ENCODE data around the gene TRDMT1.

TRDMT1 gene

DNA sequence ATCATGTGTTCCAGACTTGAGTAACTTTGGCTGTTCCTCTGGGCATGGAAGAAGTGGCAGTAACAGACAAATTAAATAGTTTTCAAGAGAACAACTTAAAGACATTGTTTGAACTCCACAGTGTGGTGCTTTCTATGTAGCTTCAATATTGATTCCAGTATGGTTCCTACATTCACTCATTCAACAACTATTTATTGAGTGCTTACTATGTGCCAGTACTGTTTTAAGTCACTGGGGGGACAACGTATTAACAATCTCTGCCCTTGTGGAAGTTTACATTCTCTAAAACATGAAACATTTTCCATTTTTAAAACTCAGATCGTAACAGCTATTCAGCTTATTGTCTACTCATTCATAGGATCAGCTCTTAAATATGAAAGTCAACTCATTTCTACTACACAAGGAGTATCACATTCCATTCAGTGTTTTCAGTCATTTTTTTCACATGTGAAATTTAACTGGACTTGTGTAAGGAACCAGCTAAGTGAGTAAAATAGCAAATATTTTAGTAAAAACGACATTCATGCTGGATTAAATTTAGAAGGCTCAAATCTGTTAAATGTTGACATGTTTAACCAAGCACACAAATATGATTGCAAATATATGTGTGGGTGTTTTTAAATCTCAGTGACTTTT, 58.3 kb downstream of the TRDMT1 start:
- H3K9ac ChIP-seq (ENCODE audit: low read length), result no peak overlapping the region
- H3K27ac ChIP-seq (ENCODE audit: low read depth, low read length), result no peak overlapping the region
- no peaks in the 10 kb centered on the region for H3K9me3 ChIP-seq (ENCODE audit: low read length)
- H3K4me1 ChIP-seq (ENCODE audit: insufficient read depth, low read length), result no peaks in the 10 kb centered on the region
- no peaks in the 10 kb centered on the region for H3K36me3 ChIP-seq (ENCODE audit: insufficient read depth, low read length)
- H3K4me3 ChIP-seq (ENCODE audit: low read depth in 1 of 2, low read length in 2 of 2), result no peak overlapping the region
- no peaks in the 10 kb centered on the region for H3K27me3 ChIP-seq (ENCODE audit: control insufficient read depth in 1 of 2, insufficient read depth in 2 of 2, low read length in 2 of 2)

DNA sequence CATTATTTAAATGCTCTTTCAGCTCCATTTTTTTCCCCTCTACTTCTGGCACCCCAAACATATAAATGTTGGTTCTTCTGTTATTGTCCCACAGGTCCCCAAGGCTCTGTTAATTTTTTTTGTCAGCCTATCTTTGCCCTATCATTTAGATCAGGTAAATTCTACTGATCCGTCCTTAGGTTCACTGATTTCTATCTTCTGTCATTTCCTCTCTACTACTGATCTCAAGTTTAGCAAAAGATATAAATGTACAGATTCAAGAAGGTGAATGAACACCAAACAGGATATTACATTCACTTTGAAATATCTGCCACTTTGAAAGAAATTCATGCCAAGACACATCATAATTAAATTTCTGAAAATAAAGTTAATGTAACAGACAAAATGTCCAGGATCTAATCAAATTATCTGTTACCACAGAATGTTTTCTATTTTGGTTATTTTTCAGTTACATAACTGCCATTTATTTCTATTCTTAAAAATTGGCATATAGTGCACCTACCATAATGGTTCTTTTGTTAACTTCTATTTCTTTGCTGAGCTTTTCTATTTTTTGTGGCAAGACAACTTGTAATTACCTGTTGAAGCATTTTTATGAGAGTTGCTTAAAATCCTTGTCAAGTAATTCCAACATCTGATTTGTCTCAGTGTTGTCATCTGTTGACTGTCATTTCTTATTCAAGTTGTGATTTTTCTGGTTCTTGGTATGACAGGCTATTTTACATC, 59.8 kb downstream of the TRDMT1 start:
- Histone ChIP-seq H3K36me3 (ENCODE audit: insufficient read depth, low read length) (no peaks in the 10 kb centered on the region), H3K27ac (ENCODE audit: low read depth, low read length) (no peak overlapping the region), H3K9ac (ENCODE audit: low read length) (no peak overlapping the region), H3K27me3 (ENCODE audit: control insufficient read depth in 1 of 2, insufficient read depth in 2 of 2, low read length in 2 of 2) (no peaks in the 10 kb centered on the region), H3K9me3 (ENCODE audit: low read length) (no peaks in the 10 kb centered on the region), H3K4me3 (ENCODE audit: low read depth in 1 of 2, low read length in 2 of 2) (no peak overlapping the region), H3K4me1 (ENCODE audit: insufficient read depth, low read length) (no peaks in the 10 kb centered on the region)

DNA sequence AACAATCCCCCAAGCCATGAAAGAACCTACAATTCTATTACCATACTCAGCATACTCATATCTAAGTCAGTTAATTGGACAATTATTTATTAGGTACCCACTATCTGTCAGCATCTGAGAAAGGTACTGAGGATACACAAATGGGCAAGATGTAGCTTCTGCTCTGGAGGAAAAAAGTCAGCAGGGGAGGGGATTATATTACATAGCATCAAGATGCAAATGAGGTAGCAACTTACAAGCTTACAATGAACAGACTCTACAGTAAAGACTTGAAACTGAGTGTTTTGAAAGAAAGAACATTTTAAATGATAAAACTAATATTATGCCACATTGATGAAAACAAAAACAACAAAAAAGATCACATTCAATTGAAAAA, 61.1 kb downstream of the TRDMT1 start:
- Histone ChIP-seq H3K36me3 (ENCODE audit: insufficient read depth, low read length) (no peaks in the 10 kb centered on the region), H3K27me3 (ENCODE audit: control insufficient read depth in 1 of 2, insufficient read depth in 2 of 2, low read length in 2 of 2) (no peaks in the 10 kb centered on the region), H3K4me1 (ENCODE audit: insufficient read depth, low read length) (no peaks in the 10 kb centered on the region), H3K27ac (ENCODE audit: low read depth, low read length) (no peak overlapping the region), H3K9ac (ENCODE audit: low read length) (no peak overlapping the region), H3K9me3 (ENCODE audit: low read length) (no peaks in the 10 kb centered on the region), H3K4me3 (ENCODE audit: low read depth in 1 of 2, low read length in 2 of 2) (no peak overlapping the region)

DNA sequence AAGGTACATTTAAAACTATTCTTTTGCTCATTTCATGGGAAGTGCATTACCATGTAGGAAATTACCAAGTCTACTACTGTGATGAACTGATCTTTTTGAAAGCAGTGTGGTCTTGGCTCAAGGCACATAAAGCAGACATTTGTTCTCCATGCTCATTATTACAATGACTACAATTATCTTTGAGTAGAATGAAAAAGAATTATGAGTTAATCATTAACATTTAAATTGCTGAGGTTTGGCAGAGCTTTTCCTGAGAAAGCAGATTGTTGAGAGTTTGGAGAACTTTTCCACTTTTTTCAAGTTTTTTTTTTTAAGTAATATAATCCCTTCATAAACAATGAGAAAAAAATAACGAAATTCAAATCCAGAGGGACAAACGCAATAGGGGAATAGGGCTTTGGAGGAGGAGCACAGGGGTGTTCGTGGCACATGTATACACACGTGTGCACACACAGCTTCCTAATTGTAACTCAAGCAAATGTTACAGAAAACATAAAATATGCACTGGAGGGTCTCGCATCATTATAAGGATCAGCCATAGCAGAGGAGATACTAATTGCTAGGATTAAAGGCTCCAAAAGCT, 62.9 kb downstream of the TRDMT1 start:
- H3K36me3 ChIP-seq (ENCODE audit: insufficient read depth, low read length), result no peaks in the 10 kb centered on the region
- no peaks in the 10 kb centered on the region for H3K4me1 ChIP-seq (ENCODE audit: insufficient read depth, low read length)
- no peak overlapping the region for H3K4me3 ChIP-seq (ENCODE audit: low read depth in 1 of 2, low read length in 2 of 2)
- H3K9me3 ChIP-seq (ENCODE audit: low read length), result no peaks in the 10 kb centered on the region
- no peak overlapping the region for H3K27ac ChIP-seq (ENCODE audit: low read depth, low read length)
- H3K9ac ChIP-seq (ENCODE audit: low read length), result no peak overlapping the region
- H3K27me3 ChIP-seq (ENCODE audit: control insufficient read depth in 1 of 2, insufficient read depth in 2 of 2, low read length in 2 of 2), result no peaks in the 10 kb centered on the region

DNA sequence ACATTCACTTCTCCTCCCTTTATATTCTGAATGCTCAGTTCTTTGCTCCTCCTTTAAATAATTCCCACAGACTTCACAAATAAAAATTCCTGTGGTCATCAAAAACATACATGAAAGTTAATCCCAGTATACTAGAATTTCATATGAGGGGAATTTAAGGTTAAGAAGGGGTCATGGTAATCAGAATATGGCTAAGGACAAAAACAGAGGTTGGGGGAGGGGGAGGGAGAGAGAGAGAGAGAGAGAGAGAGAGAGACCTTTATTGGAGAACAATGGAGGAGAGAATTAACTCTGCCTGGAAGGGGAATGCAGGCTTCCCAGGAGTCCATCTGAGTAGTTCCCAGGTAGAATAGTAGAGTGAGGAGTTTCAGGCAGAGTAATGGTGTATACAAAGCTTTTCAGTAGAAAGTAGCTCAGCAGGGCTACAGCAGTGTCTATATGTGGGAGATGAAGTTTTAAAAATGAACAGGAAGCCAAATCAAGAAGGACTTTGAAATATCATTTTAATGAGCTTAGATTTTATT, 66.7 kb downstream of the TRDMT1 start:
- Histone ChIP-seq H3K9ac (ENCODE audit: low read length) (no peak overlapping the region), H3K27me3 (ENCODE audit: control insufficient read depth in 1 of 2, insufficient read depth in 2 of 2, low read length in 2 of 2) (no peaks in the 10 kb centered on the region), H3K27ac (ENCODE audit: low read depth, low read length) (no peak overlapping the region), H3K36me3 (ENCODE audit: insufficient read depth, low read length) (no peaks in the 10 kb centered on the region), H3K9me3 (ENCODE audit: low read length) (no peaks in the 10 kb centered on the region), H3K4me3 (ENCODE audit: low read depth in 1 of 2, low read length in 2 of 2) (no peak overlapping the region), H3K4me1 (ENCODE audit: insufficient read depth, low read length) (no peaks in the 10 kb centered on the region)

DNA sequence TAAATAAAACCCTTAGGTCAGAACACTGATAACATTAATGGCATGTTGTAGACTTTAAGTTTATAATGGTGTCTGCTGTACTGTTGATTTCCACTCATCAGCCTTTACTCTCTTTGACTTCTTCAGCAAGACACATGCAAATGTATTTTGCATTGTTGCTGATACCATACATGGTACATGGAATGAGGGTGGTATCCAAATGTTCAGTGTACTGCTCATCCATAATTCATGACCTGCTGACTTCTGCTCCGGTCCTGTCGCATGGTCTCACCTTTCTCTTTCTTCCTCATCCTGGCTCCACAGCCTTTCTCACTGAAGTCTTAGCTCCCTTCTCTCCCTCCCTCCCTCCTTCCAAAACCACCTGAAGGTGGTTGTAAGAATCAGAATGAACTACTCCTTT, 67.2 kb downstream of the TRDMT1 start:
- no peaks in the 10 kb centered on the region for H3K9me3 ChIP-seq (ENCODE audit: low read length)
- no peaks in the 10 kb centered on the region for H3K27me3 ChIP-seq (ENCODE audit: control insufficient read depth in 1 of 2, insufficient read depth in 2 of 2, low read length in 2 of 2)
- H3K27ac ChIP-seq (ENCODE audit: low read depth, low read length), result no peak overlapping the region
- no peaks in the 10 kb centered on the region for H3K4me1 ChIP-seq (ENCODE audit: insufficient read depth, low read length)
- no peak overlapping the region for H3K4me3 ChIP-seq (ENCODE audit: low read depth in 1 of 2, low read length in 2 of 2)
- no peak overlapping the region for H3K9ac ChIP-seq (ENCODE audit: low read length)
- no peaks in the 10 kb centered on the region for H3K36me3 ChIP-seq (ENCODE audit: insufficient read depth, low read length)

DNA sequence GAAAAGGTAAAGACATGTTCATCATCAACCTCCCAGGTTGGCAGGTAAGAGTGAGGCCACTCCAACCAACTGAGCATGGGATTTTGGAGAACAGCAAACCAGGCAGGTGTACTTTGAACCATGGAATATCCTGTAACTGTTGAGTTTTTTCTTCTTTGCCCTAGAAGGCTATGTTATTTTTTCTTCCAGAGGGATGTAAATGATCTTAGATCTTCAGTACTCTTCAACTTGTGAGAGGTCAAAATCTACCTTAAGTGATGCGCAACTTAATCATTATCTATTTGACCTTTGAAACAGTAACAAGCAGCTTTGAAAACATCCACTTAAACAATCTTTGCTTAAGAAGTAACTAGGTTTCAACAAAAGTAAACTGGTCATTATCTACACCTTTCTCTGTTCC, 71.7 kb downstream of the TRDMT1 start, which contains the start of gene CUBN:
CUBN (minus strand) TSS at position 71 of the 400 bp plus-strand sequence; CDS start at position 25, 46 bp downstream.
- no peak within 1 kb of the TSS for H3K27ac ChIP-seq (ENCODE audit: low read depth, low read length)
- no peaks in the 10 kb centered on the region for H3K36me3 ChIP-seq (ENCODE audit: insufficient read depth, low read length)
- H3K4me1 ChIP-seq (ENCODE audit: insufficient read depth, low read length), result no peaks in the 10 kb centered on the region
- no peaks in the 10 kb centered on the region for H3K9me3 ChIP-seq (ENCODE audit: low read length)
- H3K27me3 ChIP-seq (ENCODE audit: control insufficient read depth in 1 of 2, insufficient read depth in 2 of 2, low read length in 2 of 2), result no peaks in the 10 kb centered on the region
- H3K9ac ChIP-seq (ENCODE audit: low read length), result no peak within 1 kb of the TSS
- H3K4me3 ChIP-seq (ENCODE audit: low read depth in 1 of 2, low read length in 2 of 2), result no peak within 1 kb of the TSS

DNA sequence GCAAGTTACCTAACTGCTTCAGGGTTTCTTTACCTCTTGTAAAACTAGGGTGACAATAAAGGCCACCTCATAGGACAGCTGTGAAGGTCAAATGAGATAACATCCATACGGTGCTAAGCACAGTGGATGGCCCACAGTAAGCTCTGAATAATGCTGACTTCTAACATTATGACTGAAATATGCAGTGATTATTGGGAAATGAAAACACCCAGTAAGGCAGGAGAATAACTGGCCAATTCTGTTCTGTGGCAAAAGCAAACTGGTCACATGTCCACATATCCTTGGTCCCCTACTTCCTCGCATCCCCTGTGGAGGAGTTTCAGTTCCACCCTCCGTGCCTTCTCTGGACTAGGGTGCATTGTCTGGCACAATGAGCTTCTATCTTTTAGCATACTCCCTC, 73.2 kb downstream of the TRDMT1 start:
- Histone ChIP-seq H3K4me1 (ENCODE audit: insufficient read depth, low read length) (no peaks in the 10 kb centered on the region), H3K4me3 (ENCODE audit: low read depth in 1 of 2, low read length in 2 of 2) (no peak overlapping the region)

DNA sequence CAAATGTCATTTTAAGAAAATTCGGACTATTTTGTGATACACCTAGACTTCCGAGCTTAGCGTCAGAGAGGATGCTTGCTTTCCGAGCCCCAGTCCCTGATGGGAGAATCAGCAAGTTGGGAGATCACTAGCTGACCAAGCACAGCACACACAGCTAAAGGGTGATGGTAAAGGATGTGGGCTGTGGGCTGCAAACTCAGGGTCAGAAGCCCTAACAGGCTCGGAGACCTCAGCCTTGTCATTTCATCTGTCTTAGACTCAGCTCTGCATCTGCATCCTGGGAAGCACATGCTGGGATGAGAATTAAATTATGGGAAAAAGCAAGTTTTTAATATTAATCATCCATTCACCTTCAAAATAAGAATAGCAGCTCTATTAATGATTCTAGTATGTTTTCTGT, 75.1 kb downstream of the TRDMT1 start:
- no peaks in the 10 kb centered on the region for H3K36me3 ChIP-seq (ENCODE audit: insufficient read depth, low read length)
- no peak overlapping the region for H3K27ac ChIP-seq (ENCODE audit: low read depth, low read length)
- H3K4me1 ChIP-seq (ENCODE audit: insufficient read depth, low read length), result no peaks in the 10 kb centered on the region
- H3K9me3 ChIP-seq (ENCODE audit: low read length), result no peaks in the 10 kb centered on the region
- H3K4me3 ChIP-seq (ENCODE audit: low read depth in 1 of 2, low read length in 2 of 2), result no peak overlapping the region
- H3K27me3 ChIP-seq (ENCODE audit: control insufficient read depth in 1 of 2, insufficient read depth in 2 of 2, low read length in 2 of 2), result no peaks in the 10 kb centered on the region
- H3K9ac ChIP-seq (ENCODE audit: low read length), result no peak overlapping the region

More for the DNA sequence above, 73.2 kb downstream of the TRDMT1 start:
- H3K9me3 ChIP-seq (ENCODE audit: low read length), result no peaks in the 10 kb centered on the region
- no peak overlapping the region for H3K27ac ChIP-seq (ENCODE audit: low read depth, low read length)
- H3K9ac ChIP-seq (ENCODE audit: low read length), result no peak overlapping the region
- H3K36me3 ChIP-seq (ENCODE audit: insufficient read depth, low read length), result no peaks in the 10 kb centered on the region
- no peaks in the 10 kb centered on the region for H3K27me3 ChIP-seq (ENCODE audit: control insufficient read depth in 1 of 2, insufficient read depth in 2 of 2, low read length in 2 of 2)

DNA sequence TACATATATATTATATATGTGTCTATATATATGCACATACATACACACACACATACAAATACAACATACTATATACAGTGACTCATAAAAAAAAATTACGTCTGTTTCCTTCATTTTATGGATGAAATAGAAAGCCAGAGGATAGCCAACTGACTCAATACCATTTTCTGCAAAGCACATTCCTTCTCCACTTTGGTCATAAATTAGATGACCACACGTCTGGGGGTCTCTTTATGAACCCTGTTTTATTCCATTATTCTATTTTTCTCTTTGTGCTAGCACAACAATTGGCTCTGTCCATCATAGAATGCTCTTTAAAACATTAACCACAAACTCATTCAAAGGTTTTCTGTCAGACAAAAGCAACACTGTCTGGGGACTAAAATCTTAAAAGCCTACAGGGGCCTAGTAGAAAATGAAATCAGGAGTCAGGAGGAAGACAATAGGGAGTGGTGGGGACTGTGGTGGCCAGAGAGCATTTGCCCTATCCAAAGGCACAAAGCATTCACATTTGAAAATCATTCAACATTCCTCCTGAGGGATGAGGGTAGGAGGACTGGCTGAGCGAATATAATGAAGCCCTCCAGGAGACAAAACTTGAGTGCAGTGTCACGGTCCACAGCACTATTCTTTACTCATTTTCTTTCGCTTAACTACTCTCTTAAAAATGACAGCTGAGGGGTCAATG, 76.1 kb downstream of the TRDMT1 start:
- Histone ChIP-seq H3K4me1 (ENCODE audit: insufficient read depth, low read length) (no peaks in the 10 kb centered on the region), H3K36me3 (ENCODE audit: insufficient read depth, low read length) (no peaks in the 10 kb centered on the region), H3K27ac (ENCODE audit: low read depth, low read length) (no peak overlapping the region), H3K4me3 (ENCODE audit: low read depth in 1 of 2, low read length in 2 of 2) (no peak overlapping the region), H3K9me3 (ENCODE audit: low read length) (no peaks in the 10 kb centered on the region), H3K9ac (ENCODE audit: low read length) (no peak overlapping the region), H3K27me3 (ENCODE audit: control insufficient read depth in 1 of 2, insufficient read depth in 2 of 2, low read length in 2 of 2) (no peaks in the 10 kb centered on the region)

DNA sequence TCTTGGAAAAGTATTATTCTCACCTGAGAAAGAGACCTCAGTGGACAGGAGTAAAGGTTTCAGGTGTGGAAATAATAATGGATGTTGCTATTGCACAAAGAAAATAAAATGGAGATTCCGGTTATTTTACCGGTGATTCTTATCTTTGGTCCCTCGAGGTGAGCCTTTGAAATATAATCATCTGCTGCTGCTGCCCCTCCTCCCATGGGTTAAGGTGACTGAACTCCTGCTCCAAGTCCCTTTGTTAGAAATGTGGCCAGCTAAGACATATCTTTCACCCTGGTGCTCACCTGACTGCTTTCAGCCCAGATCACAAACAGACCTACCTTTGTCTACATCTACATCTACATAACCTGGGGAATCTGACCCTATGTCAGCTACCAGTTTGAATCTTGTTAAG, 77.5 kb downstream of the TRDMT1 start:
- Histone ChIP-seq H3K4me3 (ENCODE audit: low read depth in 1 of 2, low read length in 2 of 2) (no peak overlapping the region), H3K27me3 (ENCODE audit: control insufficient read depth in 1 of 2, insufficient read depth in 2 of 2, low read length in 2 of 2) (no peaks in the 10 kb centered on the region), H3K4me1 (ENCODE audit: insufficient read depth, low read length) (no peaks in the 10 kb centered on the region), H3K36me3 (ENCODE audit: insufficient read depth, low read length) (no peaks in the 10 kb centered on the region), H3K9me3 (ENCODE audit: low read length) (no peaks in the 10 kb centered on the region), H3K27ac (ENCODE audit: low read depth, low read length) (no peak overlapping the region), H3K9ac (ENCODE audit: low read length) (no peak overlapping the region)
